ENCODE measurements around the gene ATP5F1D. TPM values are rescaled to one million over a fixed set of nuclear protein-coding genes. Genes with fewer than 3 reads are reported as not detected.

The ATP5F1D gene
- total and polyA plus RNA-seq, 2 donors (not counting 3 experiments of a cell fraction or from before 2014, with no cell fraction given) = 167 to 192 TPM

DNA sequence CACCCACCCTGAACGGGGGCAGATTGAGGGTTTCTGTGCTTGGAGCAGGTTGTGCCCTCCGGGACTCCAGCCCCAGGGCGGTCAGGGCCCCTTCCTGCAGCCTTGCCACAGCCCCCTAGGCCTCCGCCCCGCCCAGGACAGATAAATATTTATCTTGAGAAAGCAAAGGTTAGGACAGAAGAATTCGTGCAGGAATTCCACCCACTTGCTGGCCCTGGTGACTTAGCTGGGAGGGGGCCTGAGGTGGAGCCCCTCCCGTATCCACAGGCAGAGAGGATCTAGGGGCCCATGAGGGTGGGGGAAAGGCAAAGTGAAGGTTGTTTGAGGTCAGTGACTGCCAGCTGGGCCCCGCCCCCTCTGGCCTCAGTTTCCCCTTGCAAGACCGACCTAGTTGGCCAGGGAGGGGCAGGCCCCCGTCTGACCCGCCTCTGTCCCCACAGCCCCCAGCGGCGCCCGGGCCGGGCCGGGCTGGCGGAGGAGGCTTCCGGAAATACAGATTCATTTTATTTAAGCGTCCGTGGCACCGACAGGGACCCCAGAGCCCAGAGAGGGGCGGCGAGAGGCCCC lies 12.0 kb downstream of the ATP5F1D start:
- H3K27ac ChIP-seq (ENCODE audit: insufficient read depth, low read depth, low read length) = peak overlapping the region; percentile 90

More for the DNA sequence above, 12.0 kb downstream of the ATP5F1D start:
- H3K36me3 ChIP-seq (ENCODE audit: control insufficient read depth in 2 of 2, extremely low read depth in 1 of 2, insufficient read depth in 2 of 2, low read length in 2 of 2) = peaks cover 29 to 36% of the 10 kb centered on the region in 2 experiments
- no peak overlapping the region for H2AFZ ChIP-seq (ENCODE audit: low read depth, low read length)
- no TSS peak for BruUV-seq (replicated peaks)
- peaks cover 63% of the 10 kb centered on the region for H3K79me2 ChIP-seq (ENCODE audit: control insufficient read depth, insufficient read depth, low read length)
- no peaks in the 10 kb centered on the region for H3K27me3 ChIP-seq (ENCODE audit: control insufficient read depth in 2 of 2, insufficient read depth in 2 of 2, low read length in 2 of 2)
- peak overlapping the region; percentile 5 to 85 (median 13) for H3K4me3 ChIP-seq (replicated peaks in 1 of 3; ENCODE audit: insufficient read depth in 1 of 3, low read depth in 1 of 3, low read length in 3 of 3)
- peak overlapping the region; percentile 66 for H3K4me2 ChIP-seq (ENCODE audit: insufficient read depth, low read length)
- POLR2A ChIA-PET = interaction anchor here (0.5 to 2.2 kb wide), 6 partner anchors 8 to 151 kb away, joined by 3 to 34 read pairs (median 8); partner anchors contain the start of gene CIRBP
- H4K20me1 ChIP-seq (replicated peaks; ENCODE audit: control insufficient read depth, extremely low read depth, insufficient read depth, low read length) = no peaks in the 10 kb centered on the region
- dilution Hi-C loops (cut with MboI; ENCODE audit: extremely low pct_ligation_motif_present, low sequenced_read_pairs) (no loop called here), intact Hi-C loops (cut with micrococcal nuclease) (no loop called here)
- H3K9ac ChIP-seq (replicated peaks; ENCODE audit: extremely low read depth, insufficient read depth, low read length) = peak overlapping the region; percentile 65
- CTCF ChIA-PET = interaction anchor here (0.7 to 2.2 kb wide), 4 partner anchors 8 to 16 kb away, joined by 3 to 89 read pairs (median 27); partner anchors contain the start of gene CIRBP
- DNase-seq (ENCODE audit: low read depth, low spot score) (no peak), FAIRE-seq (no peak)
- H3K4me1 ChIP-seq (ENCODE audit: control insufficient read depth, extremely low read depth, insufficient read depth, low read length) = peaks cover 29% of the 10 kb centered on the region
- TF ChIP-seq, protein P1, sequence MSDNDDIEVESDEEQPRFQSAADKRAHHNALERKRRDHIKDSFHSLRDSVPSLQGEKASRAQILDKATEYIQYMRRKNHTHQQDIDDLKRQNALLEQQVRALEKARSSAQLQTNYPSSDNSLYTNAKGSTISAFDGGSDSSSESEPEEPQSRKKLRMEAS (IDR thresholded peaks at IDR 0.05; ENCODE audit: insufficient read depth, insufficient read length) = no peak
- TF ChIP-seq, protein P2, sequence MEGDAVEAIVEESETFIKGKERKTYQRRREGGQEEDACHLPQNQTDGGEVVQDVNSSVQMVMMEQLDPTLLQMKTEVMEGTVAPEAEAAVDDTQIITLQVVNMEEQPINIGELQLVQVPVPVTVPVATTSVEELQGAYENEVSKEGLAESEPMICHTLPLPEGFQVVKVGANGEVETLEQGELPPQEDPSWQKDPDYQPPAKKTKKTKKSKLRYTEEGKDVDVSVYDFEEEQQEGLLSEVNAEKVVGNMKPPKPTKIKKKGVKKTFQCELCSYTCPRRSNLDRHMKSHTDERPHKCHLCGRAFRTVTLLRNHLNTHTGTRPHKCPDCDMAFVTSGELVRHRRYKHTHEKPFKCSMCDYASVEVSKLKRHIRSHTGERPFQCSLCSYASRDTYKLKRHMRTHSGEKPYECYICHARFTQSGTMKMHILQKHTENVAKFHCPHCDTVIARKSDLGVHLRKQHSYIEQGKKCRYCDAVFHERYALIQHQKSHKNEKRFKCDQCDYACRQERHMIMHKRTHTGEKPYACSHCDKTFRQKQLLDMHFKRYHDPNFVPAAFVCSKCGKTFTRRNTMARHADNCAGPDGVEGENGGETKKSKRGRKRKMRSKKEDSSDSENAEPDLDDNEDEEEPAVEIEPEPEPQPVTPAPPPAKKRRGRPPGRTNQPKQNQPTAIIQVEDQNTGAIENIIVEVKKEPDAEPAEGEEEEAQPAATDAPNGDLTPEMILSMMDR (IDR thresholded peaks at IDR 0.05; ENCODE audit: extremely low read depth in 1 of 2, insufficient read depth in 1 of 2, low read depth in 1 of 2, low read length in 2 of 2) = no peak
- TF ChIP-seq POLR2A (IDR thresholded peaks at IDR 0.05; ENCODE audit: low read depth, low read length) (no peak), EZH2 (IDR thresholded peaks at IDR 0.05; ENCODE audit: borderline replicate concordance, low read depth, low read length, severe bottlenecking) (no peak), MYC (IDR thresholded peaks at IDR 0.05; ENCODE audit: low read depth, low read length) (no peak), GATA2 (IDR thresholded peaks at IDR 0.05; ENCODE audit: insufficient read depth, insufficient read length, low read depth, low read length) (no peak), FOS (IDR thresholded peaks at IDR 0.05; ENCODE audit: borderline replicate concordance, insufficient read depth, low read length) (no peak)
- no peaks in the 10 kb centered on the region for H3K9me1 ChIP-seq (replicated peaks; ENCODE audit: control insufficient read depth, extremely low read depth, insufficient read depth, low read length)
- H3K9me3 ChIP-seq (replicated peaks; ENCODE audit: control insufficient read depth, insufficient read depth, low read length) = no peaks in the 10 kb centered on the region

Measured in endothelial cell of umbilical vein (primary cell).